Activated T-helper 2 cell treated with anti-CD3 and anti-CD28 coated beads, Interferon-gamma antibody, Interleukin-2, Interleukin-4, amounts not matched to agents 10 μg/mL and 5 μg/mL and 100 μg/mL, durations not matched to agents 14 hours and 24 hours and 36 hours (primary cell): ENCODE measurements around the gene CETP. TPM values are rescaled to one million over a fixed set of nuclear protein-coding genes. Genes with fewer than 3 reads are reported as not detected.

Experiments
- DNase-seq: peaks from one replicate; pipeline ENCODE4 v3.0.0; 2021; ENCODE audit warnings: low spot score
- H3K27ac Mint-ChIP-seq: one replicate; pipeline ENCODE4 v1.8.0; 2021; ENCODE audit warnings: mixed read lengths
- H3K27me3 Mint-ChIP-seq: one replicate; pipeline ENCODE4 v1.8.0; 2021; ENCODE audit warnings: low read depth, mixed read lengths
- H3K36me3 Mint-ChIP-seq: one replicate; pipeline ENCODE4 v1.8.0; 2021; ENCODE audit warnings: low read depth, mixed read lengths
- H3K4me1 Mint-ChIP-seq: one replicate; pipeline ENCODE4 v1.8.0; 2021; ENCODE audit warnings: low read depth, mixed read lengths
- H3K4me3 Mint-ChIP-seq: one replicate; pipeline ENCODE4 v1.8.0; 2021; ENCODE audit warnings: low read depth, mild to moderate bottlenecking, moderate library complexity, mixed read lengths
- H3K9me3 Mint-ChIP-seq: one replicate; pipeline ENCODE4 v1.8.0; 2021; ENCODE audit warnings: mixed read lengths
- intact Hi-C: fragments of 100-400 bp; cut with micrococcal nuclease; formaldehyde crosslinking; loops from one replicate; pipeline ENCODE4 v1.15.1; 2023
- total RNA-seq: library from RNA; stranded (reverse); gene quantifications from 2 replicates; pipeline ENCODE4 v1.2.3, GENCODE V29; 2022

The CETP gene
- total RNA-seq, 1 donor from 2014 or later = not detected

- intact Hi-C loops = loop anchor here (2.0 to 10.0 kb wide), 5 partner anchors 48 to 665 kb away; partner anchors contain the start of genes NLRC5 and NUP93
- no peaks in the 10 kb centered on the region for H3K27me3 Mint-ChIP-seq
- peak overlapping the region; percentile 80 for H3K4me3 Mint-ChIP-seq
- H3K4me1 Mint-ChIP-seq = peaks cover 76% of the 10 kb centered on the region
- H3K36me3 Mint-ChIP-seq = peaks cover 98% of the 10 kb centered on the region
- DNase-seq = no peak
- H3K27ac Mint-ChIP-seq = peak overlapping the region; percentile 92
- no peaks in the 10 kb centered on the region for H3K9me3 Mint-ChIP-seq
These were observed 21.9 kb upstream of the CETP start for GRCh38 chr16:56939801-56940200.

GRCh38 chr16:56941092-56941491, 20.7 kb upstream of the CETP start:
- intact Hi-C loops = loop anchor here (10.0 kb wide), 1 partner anchor 326 kb away; no protein-coding TSS in a partner anchor
- no peaks in the 10 kb centered on the region for H3K9me3 Mint-ChIP-seq
- H3K27ac Mint-ChIP-seq = peak overlapping the region; percentile 55
- H3K36me3 Mint-ChIP-seq = peaks cover 95% of the 10 kb centered on the region
- no peak overlapping the region for H3K4me3 Mint-ChIP-seq
- peaks cover 72% of the 10 kb centered on the region for H3K4me1 Mint-ChIP-seq
- H3K27me3 Mint-ChIP-seq = no peaks in the 10 kb centered on the region
- no peak for DNase-seq

DNA sequence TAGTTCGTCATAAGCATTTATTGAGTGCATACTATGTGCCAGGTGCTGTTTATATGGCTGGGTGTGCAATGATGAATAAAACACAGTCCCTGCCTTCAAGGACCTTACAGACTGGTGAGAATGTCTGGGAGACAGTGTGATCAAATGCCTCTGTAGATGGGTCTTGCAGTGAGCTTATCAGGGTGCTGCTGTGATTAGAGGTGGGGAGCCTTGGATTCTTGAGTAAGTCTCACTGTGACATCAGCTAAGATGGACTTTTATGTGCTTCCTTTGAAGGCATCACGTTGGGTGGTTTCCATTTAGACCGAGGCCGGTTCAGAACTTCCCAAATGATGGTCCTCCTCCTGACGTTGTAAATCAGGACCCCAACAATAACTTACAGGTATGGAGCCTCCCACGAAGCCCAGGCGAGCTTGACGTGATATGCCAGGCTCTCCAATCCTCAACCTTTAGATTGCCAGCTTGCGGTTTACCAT, 19.9 kb upstream of the CETP start:
- no peak for DNase-seq
- H3K27ac Mint-ChIP-seq = no peak overlapping the region
- H3K4me1 Mint-ChIP-seq = peaks cover 66% of the 10 kb centered on the region
- no peaks in the 10 kb centered on the region for H3K27me3 Mint-ChIP-seq
- H3K4me3 Mint-ChIP-seq = no peak overlapping the region
- intact Hi-C loops = loop anchor here (10.0 kb wide), 1 partner anchor 327 kb away; no protein-coding TSS in a partner anchor
- peaks cover 91% of the 10 kb centered on the region for H3K36me3 Mint-ChIP-seq
- no peaks in the 10 kb centered on the region for H3K9me3 Mint-ChIP-seq

DNA sequence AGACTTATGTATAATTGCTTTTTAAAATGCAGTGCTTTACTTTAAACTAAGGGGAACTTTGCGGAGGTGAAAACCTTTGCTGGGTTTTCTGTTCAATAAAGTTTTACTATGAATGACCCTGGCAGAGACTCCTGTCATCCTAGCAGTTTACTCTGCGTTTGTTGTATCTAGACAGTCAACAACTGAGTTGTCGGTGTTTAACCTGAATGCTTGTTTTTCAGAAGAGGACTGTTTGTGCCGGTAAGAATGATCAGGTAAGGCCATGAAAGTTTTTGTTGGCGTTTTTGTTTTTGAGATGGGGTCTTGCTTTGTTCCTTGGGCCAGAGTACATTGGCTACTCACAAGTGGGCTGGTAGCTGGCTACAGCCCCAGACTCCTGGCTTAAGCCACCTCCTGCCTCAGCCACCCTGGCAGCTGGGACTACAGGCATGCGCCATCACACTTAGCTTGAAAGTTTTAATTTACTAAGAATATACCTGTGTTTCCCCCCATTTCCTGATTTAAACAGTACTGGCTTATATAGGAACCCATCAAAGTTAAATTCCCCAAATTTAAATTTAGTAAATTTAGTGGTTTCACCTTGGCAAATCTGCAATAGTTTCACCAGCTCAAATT, 17.9 kb upstream of the CETP start:
- Mint-ChIP-seq H3K9me3 (no peaks in the 10 kb centered on the region), H3K4me3 (peak overlapping the region; percentile 8), H3K4me1 (peaks cover 48% of the 10 kb centered on the region), H3K36me3 (peaks cover 72% of the 10 kb centered on the region), H3K27me3 (no peaks in the 10 kb centered on the region), H3K27ac (peak overlapping the region; percentile 87)
- no peak for DNase-seq
- intact Hi-C loops = loop anchor here (2.0 to 10.0 kb wide), 2 partner anchors 27 to 329 kb away; no protein-coding TSS in a partner anchor

DNA sequence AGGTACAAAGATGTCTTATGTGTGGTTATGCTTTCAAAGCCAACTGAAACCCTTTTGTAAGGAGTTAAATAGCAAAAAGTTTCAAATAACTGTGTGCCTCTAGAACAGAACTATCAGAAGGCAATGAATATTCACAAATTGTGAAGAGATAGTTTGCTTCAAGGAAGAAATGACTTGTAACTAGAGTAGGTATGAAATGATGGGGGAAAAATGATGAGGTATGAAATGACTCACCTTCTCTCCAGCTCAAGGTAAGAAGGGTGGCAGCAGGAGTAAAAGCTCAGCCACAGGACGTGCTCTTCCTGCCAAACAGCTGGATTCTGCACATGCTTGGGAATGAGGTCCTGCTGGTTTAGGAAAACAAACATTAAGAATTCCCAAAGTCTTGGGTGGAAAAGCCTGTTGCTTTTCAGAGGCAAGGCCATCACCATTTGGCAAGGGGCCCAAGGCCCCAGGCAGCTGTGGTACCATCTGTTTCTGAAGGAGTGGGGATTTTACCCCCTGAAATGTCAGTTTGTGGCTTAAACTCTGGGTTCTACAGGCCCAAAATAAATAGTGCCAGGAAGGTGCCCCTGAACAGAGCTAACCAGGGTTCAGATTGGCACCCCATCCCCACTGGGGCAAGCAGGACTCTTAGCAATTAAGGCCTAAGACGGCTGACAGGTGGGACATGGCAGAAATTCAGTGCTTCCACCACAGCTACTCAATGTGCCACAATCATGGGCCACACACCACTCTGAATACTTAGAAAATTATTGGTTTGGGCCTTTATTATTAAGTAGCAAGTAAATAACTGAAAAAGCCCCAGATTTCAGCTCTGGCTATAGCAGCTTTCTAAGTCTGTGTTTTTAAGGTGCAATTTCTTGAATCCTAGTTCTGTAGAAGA, 16.6 kb upstream of the CETP start:
- Mint-ChIP-seq H3K36me3 (peaks cover 62% of the 10 kb centered on the region), H3K27ac (peak overlapping the region; percentile 87), H3K9me3 (no peaks in the 10 kb centered on the region), H3K4me1 (peaks cover 36% of the 10 kb centered on the region), H3K4me3 (no peak overlapping the region), H3K27me3 (no peaks in the 10 kb centered on the region)
- no peak for DNase-seq
- intact Hi-C loops = loop anchor here (1.0 to 10.0 kb wide), 3 partner anchors 28 to 330 kb away; no protein-coding TSS in a partner anchor

DNA sequence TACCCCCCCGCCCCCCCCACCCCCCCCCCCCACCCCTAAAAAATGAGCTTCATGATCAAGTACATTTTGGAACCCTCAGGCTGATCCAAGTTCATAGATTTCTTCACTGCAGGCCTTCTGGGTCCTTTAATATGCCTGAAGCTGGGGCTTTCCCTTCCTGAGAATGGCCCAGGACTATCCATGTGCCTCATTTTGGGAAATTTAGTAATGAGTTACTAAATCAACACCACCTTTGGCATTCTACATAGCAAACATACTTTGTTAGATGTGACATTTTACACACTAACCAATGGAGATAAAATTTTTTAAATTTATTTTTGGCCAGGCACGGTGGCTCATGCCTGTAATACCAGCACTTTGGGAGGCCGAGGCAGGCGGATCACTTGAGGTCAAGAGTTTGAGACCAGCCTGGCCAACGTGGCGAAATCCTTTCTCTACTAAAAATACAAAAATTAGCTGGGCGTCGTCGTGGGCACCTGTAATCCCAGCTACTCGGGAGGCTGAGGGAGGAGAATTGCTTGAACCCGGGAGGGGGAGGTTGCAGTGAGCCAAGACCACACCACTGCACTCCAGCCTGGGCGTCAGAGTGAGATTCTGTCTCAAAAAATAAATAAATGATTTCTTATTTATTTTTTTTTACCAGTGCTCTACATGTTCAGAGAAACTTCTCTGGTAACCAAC, 15.8 kb upstream of the CETP start:
- Mint-ChIP-seq H3K27ac (no peak overlapping the region), H3K4me3 (no peak overlapping the region), H3K9me3 (no peaks in the 10 kb centered on the region), H3K4me1 (peaks cover 39% of the 10 kb centered on the region), H3K36me3 (peaks cover 54% of the 10 kb centered on the region), H3K27me3 (no peaks in the 10 kb centered on the region)
- intact Hi-C loops = loop anchor here (1.0 to 10.0 kb wide), 3 partner anchors 29 to 331 kb away; no protein-coding TSS in a partner anchor
- no peak for DNase-seq

DNA sequence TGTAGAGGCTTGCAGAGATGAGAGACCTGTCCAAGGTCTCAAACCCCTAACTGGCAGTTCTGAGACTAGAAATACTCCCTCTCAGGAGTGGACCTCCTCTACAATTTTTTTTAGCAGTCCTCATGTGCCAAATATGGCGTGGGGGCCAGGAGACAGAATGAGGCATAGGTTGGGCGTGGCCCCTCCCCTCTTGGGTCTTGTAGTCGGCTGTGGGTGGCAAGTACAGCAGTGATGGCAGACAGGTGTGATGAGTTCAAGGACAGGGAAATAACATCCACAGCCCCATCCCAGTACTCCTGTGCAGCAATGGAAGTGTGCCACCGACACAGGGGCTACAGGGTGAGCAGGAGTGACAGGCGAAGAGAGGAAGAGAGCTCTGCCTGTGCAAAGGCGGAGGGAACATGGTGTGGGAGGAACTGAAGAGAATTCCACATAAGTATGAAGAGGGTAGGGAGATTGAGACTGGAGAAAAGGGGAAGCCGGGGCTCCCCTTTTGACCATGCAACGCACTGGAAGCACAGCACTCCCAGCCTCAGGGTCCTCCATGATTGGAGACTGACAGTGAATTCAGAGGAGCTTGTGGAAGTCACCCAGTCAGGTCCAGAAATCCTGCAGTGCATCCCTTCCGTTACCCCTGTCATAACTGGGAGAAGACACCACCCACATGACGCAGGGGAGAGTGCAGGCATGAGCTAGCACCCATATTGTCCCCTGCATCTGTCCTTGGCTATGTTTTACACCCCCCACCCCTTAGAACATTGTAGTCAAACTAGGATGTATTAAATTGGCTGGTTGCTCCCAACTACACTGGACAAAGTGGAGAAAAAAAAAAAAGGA, 14.8 kb upstream of the CETP start:
- Mint-ChIP-seq H3K4me3 (no peak overlapping the region), H3K27ac (peak overlapping the region; percentile 23), H3K27me3 (no peaks in the 10 kb centered on the region), H3K36me3 (peaks cover 46% of the 10 kb centered on the region), H3K9me3 (no peaks in the 10 kb centered on the region), H3K4me1 (peaks cover 38% of the 10 kb centered on the region)
- DNase-seq = no peak
- intact Hi-C loops = loop anchor here (10.0 kb wide), 1 partner anchor 332 kb away; no protein-coding TSS in a partner anchor

GRCh38 chr16:56947604-56947995, 14.2 kb upstream of the CETP start:
- no peaks in the 10 kb centered on the region for H3K27me3 Mint-ChIP-seq
- DNase-seq = no peak
- H3K36me3 Mint-ChIP-seq = peaks cover 40% of the 10 kb centered on the region
- intact Hi-C loops = loop anchor here (10.0 kb wide), 1 partner anchor 333 kb away; no protein-coding TSS in a partner anchor
- H3K27ac Mint-ChIP-seq = no peak overlapping the region
- H3K4me3 Mint-ChIP-seq = no peak overlapping the region
- H3K4me1 Mint-ChIP-seq = peaks cover 38% of the 10 kb centered on the region
- no peaks in the 10 kb centered on the region for H3K9me3 Mint-ChIP-seq

- no peak for DNase-seq
- Mint-ChIP-seq H3K36me3 (peaks cover 34% of the 10 kb centered on the region), H3K4me1 (peaks cover 33% of the 10 kb centered on the region), H3K27me3 (no peaks in the 10 kb centered on the region), H3K27ac (no peak overlapping the region), H3K4me3 (no peak overlapping the region), H3K9me3 (no peaks in the 10 kb centered on the region)
- intact Hi-C loops = loop anchor here (10.0 kb wide), 1 partner anchor 333 kb away; no protein-coding TSS in a partner anchor
These were observed 13.5 kb upstream of the CETP start for GRCh38 chr16:56948234-56948633.

DNA sequence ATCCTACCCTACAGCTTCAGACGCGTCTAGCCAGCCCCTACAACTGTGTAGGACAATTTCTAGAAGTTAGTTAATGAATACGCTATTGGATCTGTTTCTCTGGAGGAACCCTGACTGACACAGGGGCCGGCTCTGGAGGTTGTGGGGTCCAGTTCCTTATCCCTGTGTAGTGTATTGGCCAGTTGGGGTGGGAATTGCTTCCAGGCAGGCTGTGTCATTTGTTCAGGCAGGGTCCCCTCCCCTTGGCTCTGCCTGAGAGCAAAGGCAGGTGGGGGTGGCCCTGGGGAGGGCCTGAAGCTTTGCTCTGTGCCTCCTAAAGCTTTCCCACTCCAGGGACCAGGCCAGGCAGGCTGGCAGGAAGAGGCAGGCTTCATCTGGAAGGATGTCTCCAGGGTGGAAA, 11.7 kb upstream of the CETP start:
- Mint-ChIP-seq H3K9me3 (no peaks in the 10 kb centered on the region), H3K27ac (no peak overlapping the region), H3K4me3 (no peak overlapping the region), H3K36me3 (peaks cover 16% of the 10 kb centered on the region), H3K4me1 (peaks cover 19% of the 10 kb centered on the region), H3K27me3 (no peaks in the 10 kb centered on the region)
- DNase-seq = no peak
- intact Hi-C loops = no loop called here

- H3K4me3 Mint-ChIP-seq = no peak overlapping the region
- H3K27me3 Mint-ChIP-seq = no peaks in the 10 kb centered on the region
These were observed 11.3 kb upstream of the CETP start for GRCh38 chr16:56950455-56950854.

More at GRCh38 chr16:56950455-56950854, 11.3 kb upstream of the CETP start:
- H3K27ac Mint-ChIP-seq = no peak overlapping the region
- no peaks in the 10 kb centered on the region for H3K9me3 Mint-ChIP-seq
- DNase-seq = no peak
- peaks cover 12% of the 10 kb centered on the region for H3K36me3 Mint-ChIP-seq
- H3K4me1 Mint-ChIP-seq = peaks cover 15% of the 10 kb centered on the region
- intact Hi-C loops = no loop called here
